IMR-90 (cell line): ENCODE data around the gene TNNC2. TPM values are rescaled to one million over a fixed set of nuclear protein-coding genes. Genes with fewer than 3 reads are reported as not detected.

Experiments used
- ATAC-seq: fragments of 200-7000 bp; cut with Tn5 transposase; 2 replicates; pipeline ENCODE4 v1.9.1; 2020; ENCODE audit warnings: low read depth, mild to moderate bottlenecking, moderate library complexity
- BruUV-seq: library from RNA; stranded (reverse); fragments of 400-500 nt; replicated peaks from 2 replicates; lab custom pipeline; 2021; lab: Mats Ljungman, UMichigan
- CTCF ChIA-PET: fragments of 300-600 bp; formaldehyde crosslinking; extraction: SDS; loops from one replicate; lab custom pipeline; 2021; ENCODE audit warnings: antibody characterized with exemption; lab: Yijun Ruan, JAX
- POLR2A ChIA-PET: fragments of 300-600 bp; sonication (Branson Sonifier 250); formaldehyde crosslinking; loops from one replicate; lab custom pipeline; 2022; ENCODE audit warnings: antibody characterized with exemption; ENCODE audit not compliant: unreplicated experiment; lab: Charles Lee
- DNase-seq: peaks from one replicate; pipeline ENCODE4 v3.0.0; 2013
- H2AFZ ChIP-seq: replicated peaks from 2 replicates; pipeline ENCODE3; 2013; ENCODE audit warnings: low read length, mild to moderate bottlenecking; ENCODE audit not compliant: poor library complexity
- H2AK5ac ChIP-seq: 2 replicates; pipeline ENCODE4 v1.6.1; 2013; ENCODE audit warnings: low read depth, low read length, inconsistent platforms
- H2AK9ac ChIP-seq: replicated peaks from 2 replicates; pipeline ENCODE3; 2013; ENCODE audit warnings: mild to moderate bottlenecking, low read depth, low read length, moderate library complexity; ENCODE audit not compliant: poor library complexity
- H2BK120ac ChIP-seq: 2 replicates; pipeline ENCODE4 v1.6.1; 2013; ENCODE audit warnings: low read depth, low read length, inconsistent platforms
- H2BK15ac ChIP-seq: 3 replicates; pipeline ENCODE4 v1.6.1; 2013; ENCODE audit warnings: low read depth, low read length, inconsistent platforms
- H2BK20ac ChIP-seq: 2 replicates; pipeline ENCODE4 v1.6.1; 2013; ENCODE audit warnings: low read depth, mild to moderate bottlenecking, inconsistent platforms, low read length, moderate library complexity
- H2BK5ac ChIP-seq: 2 replicates; pipeline ENCODE4 v1.6.1; 2013; ENCODE audit warnings: mild to moderate bottlenecking, low read depth, low read length, inconsistent platforms; ENCODE audit not compliant: poor library complexity, severe bottlenecking
- H3K14ac ChIP-seq: replicated peaks from 2 replicates; pipeline ENCODE4 v1.6.1; 2013; ENCODE audit warnings: low read depth, low read length, inconsistent platforms
- H3K18ac ChIP-seq: 2 replicates; pipeline ENCODE4 v1.6.1; 2013; ENCODE audit warnings: low read depth, low read length, control low read depth
- H3K23ac ChIP-seq: 2 replicates; pipeline ENCODE4 v1.6.1; 2013; ENCODE audit warnings: low read depth, low read length, inconsistent platforms
- H3K27ac ChIP-seq: 2 replicates; pipeline ENCODE4 v1.5.1; 2013; ENCODE audit warnings: mild to moderate bottlenecking, control low read depth, low read length; ENCODE audit not compliant: insufficient read depth
- H3K27me3 ChIP-seq: 2 replicates; pipeline ENCODE4 v1.6.1; 2013; ENCODE audit warnings: low read length; ENCODE audit not compliant: control insufficient read depth, insufficient read depth
- H3K36me3 ChIP-seq: 2 replicates; pipeline ENCODE4 v1.6.1; 2013; ENCODE audit warnings: low read length, mixed read lengths; ENCODE audit not compliant: control insufficient read depth, insufficient read depth
- H3K4ac ChIP-seq: 2 replicates; pipeline ENCODE4 v1.6.1; 2013; ENCODE audit warnings: low read depth, low read length, inconsistent platforms
- H3K4me1 ChIP-seq: 2 replicates; pipeline ENCODE4 v1.6.1; 2013; ENCODE audit warnings: low read length, mixed read lengths; ENCODE audit not compliant: control insufficient read depth, insufficient read depth
- H3K4me2 ChIP-seq: 2 replicates; pipeline ENCODE4 v1.6.1; 2013; ENCODE audit warnings: low read depth, mild to moderate bottlenecking, control low read depth, low read length, moderate library complexity
- H3K4me3 ChIP-seq: 2 replicates; pipeline ENCODE4 v1.5.1; 2013; ENCODE audit warnings: low read depth, mild to moderate bottlenecking, control low read depth, low read length, moderate library complexity; ENCODE audit not compliant: insufficient read depth
- H3K56ac ChIP-seq: 2 replicates; pipeline ENCODE4 v1.6.1; 2013; ENCODE audit warnings: low read length, inconsistent platforms; ENCODE audit not compliant: insufficient read depth; ENCODE audit errors: extremely low read depth
- H3K79me1 ChIP-seq, 2 experiments: 2 replicates each; pipeline ENCODE4 v1.6.1; 2013; ENCODE audit warnings: low read length in 2 of 2, inconsistent platforms in 1 of 2, low read depth in 1 of 2
- H3K9ac ChIP-seq: 2 replicates; pipeline ENCODE4 v1.6.1; 2013; ENCODE audit warnings: low read depth, low read length, control low read depth
- H3K9me1 ChIP-seq: 2 replicates; pipeline ENCODE4 v1.6.1; 2013; ENCODE audit warnings: low read length, inconsistent platforms; ENCODE audit not compliant: insufficient read depth
- H3K9me3 ChIP-seq: 2 replicates; pipeline ENCODE4 v1.6.1; 2013; ENCODE audit warnings: low read length; ENCODE audit not compliant: control insufficient read depth, insufficient read depth
- H4K20me1 ChIP-seq: 2 replicates; pipeline ENCODE4 v1.6.1; 2013; ENCODE audit warnings: low read length, inconsistent platforms; ENCODE audit not compliant: insufficient read depth
- H4K5ac ChIP-seq: 2 replicates; pipeline ENCODE4 v1.6.1; 2013; ENCODE audit warnings: mild to moderate bottlenecking, low read depth, low read length, control low read depth
- H4K8ac ChIP-seq, 2 experiments: 2 replicates each; pipeline ENCODE4 v1.6.1; 2013; ENCODE audit warnings: low read depth in 2 of 2, low read length in 2 of 2, control low read depth in 1 of 2, inconsistent platforms in 1 of 2
- H4K91ac ChIP-seq: 2 replicates; pipeline ENCODE4 v1.6.1; 2013; ENCODE audit warnings: low read depth, low read length, inconsistent platforms; ENCODE audit not compliant: insufficient read depth
- CEBPB ChIP-seq: IDR thresholded peaks from 2 replicates; pipeline ENCODE4 v1.6.1; 2012; ENCODE audit warnings: low read depth, low read length, improper control_type of control experiment
- FOS ChIP-seq: fragments of 150-350 bp; IDR thresholded peaks from 2 replicates; pipeline ENCODE4 v1.6.1; 2016; ENCODE audit warnings: low read depth, low read length
- MAZ ChIP-seq: IDR thresholded peaks from 2 replicates; pipeline ENCODE4 v1.6.1; 2012; ENCODE audit warnings: low read depth, mild to moderate bottlenecking, low read length, improper control_type of control experiment, moderate library complexity, borderline replicate concordance
- NFE2L2 ChIP-seq: fragments of 150-350 bp; IDR thresholded peaks from 2 replicates; pipeline ENCODE4 v1.6.1; 2016; ENCODE audit warnings: low read depth, mild to moderate bottlenecking, low read length
- RAD21 ChIP-seq: IDR thresholded peaks from 2 replicates; pipeline ENCODE4 v1.6.1; 2012; ENCODE audit warnings: low read length, improper control_type of control experiment
- RCOR1 ChIP-seq: IDR thresholded peaks from 2 replicates; pipeline ENCODE4 v1.6.1; 2012; ENCODE audit warnings: mild to moderate bottlenecking, low read length, improper control_type of control experiment; ENCODE audit not compliant: insufficient replicate concordance
- RFX5 ChIP-seq: IDR thresholded peaks from 2 replicates; pipeline ENCODE4 v1.8.0; 2012; ENCODE audit warnings: low read depth, mild to moderate bottlenecking, low read length, moderate library complexity
- SMC3 ChIP-seq: fragments of 150-350 bp; IDR thresholded peaks from 2 replicates; pipeline ENCODE4 v1.6.1; 2016; ENCODE audit warnings: low read depth, mild to moderate bottlenecking, antibody characterized with exemption, low read length, moderate library complexity
- WGBS, 2 experiments: methylation state at CpG; one replicate each; pipeline versions ENCODE4 v1.1.5 to v1.1.7; 2013; ENCODE audit warnings: missing lambda C conversion rate in 2 of 2; ENCODE audit not compliant: insufficient read length in 1 of 2; ENCODE audit errors: extremely low coverage in 2 of 2; 5-methylcytosine and 5-hydroxymethylcytosine counted together
- dilution Hi-C: fragments of 300-500 bp; cut with HindIII; formaldehyde crosslinking; loops from one replicate; pipeline ENCODE4 v1.14.3; 2018; ENCODE audit warnings: low sequenced_read_pairs; ENCODE audit not compliant: unreplicated experiment
- in situ Hi-C: fragments of 300-500 bp; cut with MboI; formaldehyde crosslinking; loops from 3 replicates; pipeline ENCODE4 v1.14.3; 2019; ENCODE audit warnings: low sequenced_read_pairs, inconsistent platforms, mixed read lengths
- intact Hi-C: fragments of 100-400 bp; cut with micrococcal nuclease; formaldehyde crosslinking; loops from 2 replicates; pipeline ENCODE4 v1.10.0; 2022
- polyA plus RNA-seq, 3 experiments: library from polyadenylated mRNA; depleted of rRNA; stranded (reverse); fragments of >200 nt; gene quantifications; 2 replicates each; pipeline ENCODE4 v1.2.3, GENCODE V29; 2012; ENCODE audit warnings: low replicate concordance in 1 of 3
- total RNA-seq: library from RNA; depleted of rRNA; stranded (reverse); fragments of >200 nt; gene quantifications from 2 replicates; pipeline ENCODE4 v1.2.3, GENCODE V29; 2012
- TF ChIP-seq, protein P1 (sequence below): fragments of 150-350 bp; IDR thresholded peaks from 2 replicates; pipeline ENCODE4 v1.6.1; 2017; ENCODE audit warnings: mild to moderate bottlenecking, antibody characterized with exemption, low read length, low read depth
- TF ChIP-seq, protein P2 (sequence below): conservative IDR thresholded peaks from 2 replicates; pipeline ENCODE4 v1.5.1; 2012; ENCODE audit warnings: mild to moderate bottlenecking, low read depth, low read length, improper control_type of control experiment
- TF ChIP-seq, protein P3 (sequence below): fragments of 150-350 bp; IDR thresholded peaks from 2 replicates; pipeline ENCODE4 v1.6.1; 2016; ENCODE audit warnings: low read depth, mild to moderate bottlenecking, low read length, moderate library complexity, borderline replicate concordance

The TNNC2 gene
- total and polyA plus RNA-seq, 2 of the 4 experiments (the other 2 are of a cell fraction), result 0.46 TPM; not detected in 1

DNA sequence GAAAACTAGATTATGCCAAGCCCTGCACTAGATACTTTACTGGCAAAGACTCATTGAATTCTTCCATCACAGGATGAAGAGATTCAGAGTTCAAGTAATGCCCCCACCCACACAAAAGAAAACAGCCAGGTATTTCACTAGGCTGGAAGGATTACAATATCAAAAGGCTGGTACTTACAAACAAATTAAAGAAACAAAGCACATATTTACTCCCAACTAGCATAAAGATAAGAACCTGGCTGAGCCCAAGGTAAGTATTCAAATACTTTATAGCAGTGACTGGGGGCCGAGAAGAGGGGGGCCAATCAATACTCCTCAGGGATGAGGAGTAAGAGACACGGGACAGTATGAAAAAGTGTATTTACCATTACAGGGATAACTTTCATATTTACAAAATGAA lies 26.4 kb upstream of the TNNC2 start (continued):
- TF ChIP-seq, protein P1, sequence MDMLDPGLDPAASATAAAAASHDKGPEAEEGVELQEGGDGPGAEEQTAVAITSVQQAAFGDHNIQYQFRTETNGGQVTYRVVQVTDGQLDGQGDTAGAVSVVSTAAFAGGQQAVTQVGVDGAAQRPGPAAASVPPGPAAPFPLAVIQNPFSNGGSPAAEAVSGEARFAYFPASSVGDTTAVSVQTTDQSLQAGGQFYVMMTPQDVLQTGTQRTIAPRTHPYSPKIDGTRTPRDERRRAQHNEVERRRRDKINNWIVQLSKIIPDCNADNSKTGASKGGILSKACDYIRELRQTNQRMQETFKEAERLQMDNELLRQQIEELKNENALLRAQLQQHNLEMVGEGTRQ, result no peak
- TF ChIP-seq NFE2L2, result no peak
- TF ChIP-seq CEBPB, result no peak
- no peak for TF ChIP-seq MAZ
- TF ChIP-seq RCOR1, result no peak

DNA sequence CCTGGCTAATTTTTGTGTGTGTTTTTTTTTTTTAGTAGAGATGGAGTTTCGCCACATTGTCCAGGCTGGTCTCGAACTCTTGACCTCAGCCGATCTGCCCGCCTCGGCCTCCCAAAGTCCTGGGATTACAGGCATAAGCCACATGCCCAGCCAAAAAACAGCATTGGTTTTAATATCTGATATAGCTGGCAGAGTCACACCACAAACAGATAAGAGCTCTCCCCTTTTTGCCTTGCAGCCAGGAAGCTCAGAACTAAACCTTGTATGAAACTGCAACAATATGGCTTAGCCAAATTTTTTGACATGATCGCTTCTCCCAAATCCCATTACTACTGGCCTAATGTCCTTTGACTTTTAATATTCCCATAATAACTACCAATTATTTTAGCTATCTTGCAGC lies 25.2 kb upstream of the TNNC2 start:
- intact Hi-C loops, result no loop called here
- Histone ChIP-seq H3K18ac (no peak overlapping the region), H3K9ac (no peak overlapping the region), H4K91ac (no peak overlapping the region), H3K9me1 (peaks cover 11% of the 10 kb centered on the region), H3K4ac (no peak overlapping the region), H2BK5ac (no peak overlapping the region), H3K4me1 (peaks cover 4% of the 10 kb centered on the region; the same call in 1 of the 2 replicates), H3K56ac (no peak overlapping the region), H2AFZ (no peak overlapping the region), H3K23ac (no peak overlapping the region), H2AK9ac (no peak overlapping the region), H3K4me3 (no peak overlapping the region), H4K8ac (no peak overlapping the region), H3K36me3 (peaks cover 24% of the 10 kb centered on the region), H4K20me1 (peaks cover 5% of the 10 kb centered on the region; the same call in 1 of the 2 replicates), H2BK20ac (no peak overlapping the region), H2BK120ac (no peak overlapping the region), H3K4me2 (no peak overlapping the region), H2BK15ac (no peak overlapping the region), H3K27me3 (no peaks in the 10 kb centered on the region), H2AK5ac (no peak overlapping the region), H3K79me1 (peaks cover 16 to 55% of the 10 kb centered on the region in 2 experiments), H3K27ac (no peak overlapping the region), H4K5ac (no peak overlapping the region), H3K9me3 (no peaks in the 10 kb centered on the region), H3K14ac (no peak overlapping the region)
- dilution Hi-C loops, result no loop called here
- DNase-seq (no peak), ATAC-seq (no peak)
- BruUV-seq, result no TSS peak
- in situ Hi-C loops, result no loop called here
- WGBS, 2 experiments, result 100% methylated on average over 1 of the region's 6 CpGs; no CpG with 5 or more reads in 1 of the 2 experiments
- CTCF ChIA-PET, result interaction anchor here (0.8 kb wide), 1 partner anchor 26 kb away, joined by 3 read pairs; no protein-coding TSS in a partner anchor
- POLR2A ChIA-PET, result interaction anchor here (0.6 kb wide), 1 partner anchor 13 kb away, joined by 4 read pairs; no protein-coding TSS in a partner anchor
- no peak for TF ChIP-seq RAD21
- TF ChIP-seq CEBPB, result no peak
- no peak for TF ChIP-seq RFX5
- TF ChIP-seq, protein P2, sequence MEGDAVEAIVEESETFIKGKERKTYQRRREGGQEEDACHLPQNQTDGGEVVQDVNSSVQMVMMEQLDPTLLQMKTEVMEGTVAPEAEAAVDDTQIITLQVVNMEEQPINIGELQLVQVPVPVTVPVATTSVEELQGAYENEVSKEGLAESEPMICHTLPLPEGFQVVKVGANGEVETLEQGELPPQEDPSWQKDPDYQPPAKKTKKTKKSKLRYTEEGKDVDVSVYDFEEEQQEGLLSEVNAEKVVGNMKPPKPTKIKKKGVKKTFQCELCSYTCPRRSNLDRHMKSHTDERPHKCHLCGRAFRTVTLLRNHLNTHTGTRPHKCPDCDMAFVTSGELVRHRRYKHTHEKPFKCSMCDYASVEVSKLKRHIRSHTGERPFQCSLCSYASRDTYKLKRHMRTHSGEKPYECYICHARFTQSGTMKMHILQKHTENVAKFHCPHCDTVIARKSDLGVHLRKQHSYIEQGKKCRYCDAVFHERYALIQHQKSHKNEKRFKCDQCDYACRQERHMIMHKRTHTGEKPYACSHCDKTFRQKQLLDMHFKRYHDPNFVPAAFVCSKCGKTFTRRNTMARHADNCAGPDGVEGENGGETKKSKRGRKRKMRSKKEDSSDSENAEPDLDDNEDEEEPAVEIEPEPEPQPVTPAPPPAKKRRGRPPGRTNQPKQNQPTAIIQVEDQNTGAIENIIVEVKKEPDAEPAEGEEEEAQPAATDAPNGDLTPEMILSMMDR, result no peak
- no peak for TF ChIP-seq RCOR1
- no peak for TF ChIP-seq MAZ
- TF ChIP-seq, protein P1, result no peak
- no peak for TF ChIP-seq FOS
- TF ChIP-seq, protein P3, sequence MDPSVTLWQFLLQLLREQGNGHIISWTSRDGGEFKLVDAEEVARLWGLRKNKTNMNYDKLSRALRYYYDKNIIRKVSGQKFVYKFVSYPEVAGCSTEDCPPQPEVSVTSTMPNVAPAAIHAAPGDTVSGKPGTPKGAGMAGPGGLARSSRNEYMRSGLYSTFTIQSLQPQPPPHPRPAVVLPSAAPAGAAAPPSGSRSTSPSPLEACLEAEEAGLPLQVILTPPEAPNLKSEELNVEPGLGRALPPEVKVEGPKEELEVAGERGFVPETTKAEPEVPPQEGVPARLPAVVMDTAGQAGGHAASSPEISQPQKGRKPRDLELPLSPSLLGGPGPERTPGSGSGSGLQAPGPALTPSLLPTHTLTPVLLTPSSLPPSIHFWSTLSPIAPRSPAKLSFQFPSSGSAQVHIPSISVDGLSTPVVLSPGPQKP, result no peak
- no peak for TF ChIP-seq SMC3
